Right ventricle myocardium inferior (tissue), 1 donor: ENCODE measurements around the gene BRME1. TPM values are rescaled to one million over a fixed set of nuclear protein-coding genes. Genes with fewer than 3 reads are reported as not detected.
A peak's percentile ranks its signal among the peaks of the same experiment; 100 is the strongest.
"Not testable (repeated sequence)": the region's sequence is repeated elsewhere in the genome, so short reads cannot be mapped to it uniquely, and the experiment has no call there.

Source experiments
- ATAC-seq: fragments of 200-7000 bp; cut with Tn5 transposase; one replicate; pipeline ENCODE4 v1.9.1; 2020; ENCODE audit warnings: mild to moderate bottlenecking, moderate library complexity
- DNase-seq: peaks from one replicate; pipeline ENCODE4 v3.0.0; 2021; ENCODE audit errors: missing footprints
- intact Hi-C: fragments of 100-400 bp; cut with DNase I; formaldehyde crosslinking; loops from one replicate; pipeline ENCODE4 v1.11.0; 2022
- total RNA-seq: library from RNA; stranded (reverse); fragmentation: NEBNext Ultra II Directional; extraction: Animal tissue kit (Norgen Biotek cat#: 25700); gene quantifications from one replicate; pipeline ENCODE4 v1.2.1, GENCODE V29; 2021
- donor health status: DM: no; HTN: yes; CAD: no; lungs with severe emphysema.

The BRME1 gene
- total RNA-seq, 1 donor from 2014 or later = 0.76 TPM

- intact Hi-C loops = no loop called here
- DNase-seq (no peak), ATAC-seq (no peak)
Measured at GRCh38 chr19:13859361-13859880, 46.5 kb downstream of the BRME1 start.

- ATAC-seq = no peak
- intact Hi-C loops = no loop called here
Measured at GRCh38 chr19:13856497-13856896, 49.4 kb downstream of the BRME1 start.

GRCh38 chr19:13852171-13852707 lies 53.7 kb downstream of the BRME1 start:
- DNase-seq, intact Hi-C loops: not testable (repeated sequence)

More at GRCh38 chr19:13856497-13856896, 49.4 kb downstream of the BRME1 start:
- DNase-seq = no peak

GRCh38 chr19:13851734-13852114 lies 54.2 kb downstream of the BRME1 start:
- DNase-seq, intact Hi-C loops, ATAC-seq: not testable (repeated sequence)

More at GRCh38 chr19:13852171-13852707, 53.7 kb downstream of the BRME1 start:
- ATAC-seq = not testable (repeated sequence)

- ATAC-seq (peak; percentile 27), DNase-seq (peak; percentile 87)
- intact Hi-C loops = no loop called here
Measured at GRCh38 chr19:13850910-13851733, 54.8 kb downstream of the BRME1 start.

- ATAC-seq = peak; percentile 18
- intact Hi-C loops = loop anchor here (10.0 kb wide), 1 partner anchor 695 kb away; the partner anchor contains the start of genes IER2 and STX10
Measured at GRCh38 chr19:13849991-13850909, 55.7 kb downstream of the BRME1 start.

GRCh38 chr19:13848798-13849676 lies 56.9 kb downstream of the BRME1 start:
- ATAC-seq (no peak), DNase-seq (peak; percentile 43)
- intact Hi-C loops = loop anchor here (10.0 kb wide), 1 partner anchor 694 kb away; the partner anchor contains the start of genes IER2 and STX10

More at GRCh38 chr19:13849991-13850909, 55.7 kb downstream of the BRME1 start:
- DNase-seq = peak; percentile 94

- no peak for ATAC-seq
- intact Hi-C loops = loop anchor here (10.0 kb wide), 1 partner anchor 694 kb away; the partner anchor contains the start of genes IER2 and STX10
Measured at GRCh38 chr19:13848340-13848677, 57.6 kb downstream of the BRME1 start.

GRCh38 chr19:13847407-13848339 lies 58.2 kb downstream of the BRME1 start:
- DNase-seq = peak; percentile 97
- intact Hi-C loops = loop anchor here (10.0 kb wide), 1 partner anchor 693 kb away; the partner anchor contains the start of genes IER2 and STX10
- peak; percentile 82 for ATAC-seq

More at GRCh38 chr19:13848340-13848677, 57.6 kb downstream of the BRME1 start:
- no peak for DNase-seq

- DNase-seq (peak; percentile 97), ATAC-seq (peak; percentile 55)
- intact Hi-C loops = loop anchor here (10.0 kb wide), 1 partner anchor 692 kb away; the partner anchor contains the start of genes IER2 and STX10
Measured at GRCh38 chr19:13846557-13847406, 59.1 kb downstream of the BRME1 start.

GRCh38 chr19:13844130-13844631 lies 61.7 kb downstream of the BRME1 start:
- ATAC-seq = no peak
- intact Hi-C loops = loop anchor here (10.0 kb wide), 1 partner anchor 689 kb away; the partner anchor contains the start of genes IER2 and STX10
- DNase-seq = peak; percentile 30

- DNase-seq = peak; percentile 62
- no peak for ATAC-seq
- intact Hi-C loops = loop anchor here (10.0 kb wide), 1 partner anchor 689 kb away; the partner anchor contains the start of genes IER2 and STX10
Measured at GRCh38 chr19:13843104-13843921, 62.6 kb downstream of the BRME1 start.

GRCh38 chr19:13842291-13843103 lies 63.4 kb downstream of the BRME1 start:
- ATAC-seq = peak; percentile 36
- intact Hi-C loops = loop anchor here (10.0 kb wide), 1 partner anchor 688 kb away; the partner anchor contains the start of genes IER2 and STX10
- DNase-seq = peak; percentile 94

GRCh38 chr19:13841962-13842290 lies 64.0 kb downstream of the BRME1 start:
- intact Hi-C loops = loop anchor here (10.0 kb wide), 1 partner anchor 687 kb away; the partner anchor contains the start of genes IER2 and STX10
- ATAC-seq (no peak), DNase-seq (no peak)
